Measurements from ENCODE around the gene RAB7B.

- no peak for TF ChIP-seq CTCF (IDR thresholded peaks at IDR 0.05 in 2 of 3, conservative IDR thresholded peaks at IDR 0.05 in 1 of 3; ENCODE audit: borderline replicate concordance in 1 of 3, insufficient read depth in 1 of 3, low read depth in 2 of 3, low read length in 2 of 3)
- no peak for TF ChIP-seq TCF7L2 (IDR thresholded peaks at IDR 0.05; ENCODE audit: borderline replicate concordance, extremely low read depth, insufficient read depth, insufficient read length)
- no peak for TF ChIP-seq POLR2A (IDR thresholded peaks at IDR 0.05; ENCODE audit: borderline replicate concordance, extremely low read depth, insufficient read depth, insufficient read length)
- no peak for TF ChIP-seq ZFX (IDR thresholded peaks at IDR 0.05)
- no peak for TF ChIP-seq ZNF274 (IDR thresholded peaks at IDR 0.05; ENCODE audit: low read depth, low read length)
- no peak for TF ChIP-seq CEBPB (IDR thresholded peaks at IDR 0.05; ENCODE audit: low read depth)
- TF ChIP-seq REST (IDR thresholded peaks at IDR 0.05; ENCODE audit: low read depth) = no peak
- TF ChIP-seq JUND (IDR thresholded peaks at IDR 0.05) = no peak
- no peak for TF ChIP-seq ELF1 (IDR thresholded peaks at IDR 0.05; ENCODE audit: borderline replicate concordance, low read depth)
- TF ChIP-seq FOSL1 (IDR thresholded peaks at IDR 0.05; ENCODE audit: low read depth) = no peak
- TF ChIP-seq EZH2 (IDR thresholded peaks at IDR 0.05) = no peak
- TF ChIP-seq SP1 (IDR thresholded peaks at IDR 0.05; ENCODE audit: low read depth) = no peak
These were observed 26.3 kb upstream of the RAB7B start for GRCh38 chr1:206029484-206029883.
